H1 (cell line): Measurements from ENCODE around the gene SENP1. TPM values are rescaled to one million over a fixed set of nuclear protein-coding genes. Genes with fewer than 3 reads are reported as not detected.

Experiments used
- CTCF ChIA-PET: fragments of 300-600 bp; sonication (Branson Sonifier 250); formaldehyde crosslinking; loops from one replicate; lab custom pipeline; 2021; ENCODE audit not compliant: partially characterized antibody; lab: Charles Lee
- POLR2A ChIA-PET: fragments of 300-600 bp; sonication (Branson Sonifier 250); formaldehyde crosslinking; loops from one replicate; lab custom pipeline; 2021; ENCODE audit warnings: inconsistent platforms; ENCODE audit not compliant: partially characterized antibody; lab: Charles Lee
- DNase-seq, 2 experiments: peaks; one replicate each; pipeline versions ENCODE4 v3.0.0 to v3.0.0-alpha.2; 2010 to 2022; ENCODE audit warnings: low spot score in 2 of 2, low read depth in 1 of 2, mixed read lengths in 1 of 2
- FAIRE-seq: peaks from 2 replicates; lab custom pipeline; 2011; peaks lifted over from hg19 to GRCh38; lab: Jason Lieb, UNC
- H2AFZ ChIP-seq: 2 replicates; pipeline ENCODE4 v1.8.1; 2012; ENCODE audit warnings: low read length, inconsistent platforms
- H2AK5ac ChIP-seq: 2 replicates; pipeline ENCODE4 v1.6.1; 2013; ENCODE audit warnings: low read depth, low read length
- H2BK120ac ChIP-seq: replicated peaks from 2 replicates; pipeline ENCODE3; 2013; ENCODE audit warnings: low read depth, low read length, inconsistent platforms
- H2BK12ac ChIP-seq: 2 replicates; pipeline ENCODE4 v1.6.1; 2013; ENCODE audit warnings: low read depth, low read length
- H2BK15ac ChIP-seq: 2 replicates; pipeline ENCODE4 v1.6.1; 2013; ENCODE audit warnings: low read length
- H2BK20ac ChIP-seq: 2 replicates; pipeline ENCODE4 v1.6.1; 2013; ENCODE audit warnings: low read length
- H2BK5ac ChIP-seq: 2 replicates; pipeline ENCODE4 v1.6.1; 2013; ENCODE audit warnings: low read depth, low read length
- H3K14ac ChIP-seq: 2 replicates; pipeline ENCODE4 v1.6.1; 2013; ENCODE audit warnings: inconsistent platforms; ENCODE audit not compliant: insufficient read length
- H3K18ac ChIP-seq: 2 replicates; pipeline ENCODE4 v1.6.1; 2013; ENCODE audit warnings: low read length; ENCODE audit errors: extremely low read depth
- H3K23ac ChIP-seq: 2 replicates; pipeline ENCODE4 v1.6.1; 2013; ENCODE audit warnings: inconsistent platforms; ENCODE audit not compliant: insufficient read length
- H3K23me2 ChIP-seq: 2 replicates; pipeline ENCODE4 v1.6.1; 2013; ENCODE audit warnings: low read depth, low read length
- H3K27ac ChIP-seq: 2 replicates; pipeline ENCODE4 v1.6.1; 2011; ENCODE audit warnings: low read depth, low read length, inconsistent platforms
- H3K27me3 ChIP-seq, 4 experiments: replicated peaks in 1 of 4; 1 replicate in 1 of 4; 2 replicates in 3 of 4; pipeline versions ENCODE4 v1.6.1 to v1.8.1; 2011 to 2013; ENCODE audit warnings: low read length in 3 of 4, mild to moderate bottlenecking in 3 of 4, inconsistent platforms in 2 of 4, mixed read lengths in 2 of 4, moderate library complexity in 1 of 4; ENCODE audit not compliant: control insufficient read depth in 3 of 4, insufficient read depth in 3 of 4; ENCODE audit errors: extremely low read depth in 1 of 4
- H3K36me3 ChIP-seq, 4 experiments: 2 replicates each; pipeline versions ENCODE4 v1.6.1 to v1.8.1; 2011 to 2013; ENCODE audit warnings: mild to moderate bottlenecking in 4 of 4, low read length in 3 of 4, moderate library complexity in 2 of 4, control low read depth in 1 of 4, inconsistent platforms in 1 of 4; ENCODE audit not compliant: insufficient read depth in 4 of 4, control insufficient read depth in 2 of 4
- H3K4ac ChIP-seq: replicated peaks from 2 replicates; pipeline ENCODE3; 2013; ENCODE audit warnings: low read length, low read depth, mixed read lengths, inconsistent platforms; ENCODE audit not compliant: insufficient read length
- H3K4me1 ChIP-seq, 4 experiments: replicated peaks in 1 of 4; 1 replicate in 1 of 4; 2 replicates in 3 of 4; pipeline versions ENCODE4 v1.6.1 to v1.8.1; 2011 to 2013; ENCODE audit warnings: low read length in 3 of 4, inconsistent platforms in 2 of 4, mixed read lengths in 1 of 4; ENCODE audit not compliant: insufficient read depth in 4 of 4, control insufficient read depth in 3 of 4
- H3K4me2 ChIP-seq, 2 experiments: 2 replicates each; pipeline versions ENCODE4 v1.6.1 to v1.8.1; 2011 to 2013; ENCODE audit warnings: low read depth in 2 of 2, low read length in 2 of 2, control low read depth in 1 of 2, inconsistent platforms in 1 of 2, mild to moderate bottlenecking in 1 of 2; ENCODE audit not compliant: insufficient read depth in 1 of 2
- H3K4me3 ChIP-seq, 4 experiments: fragments of 200-600, 300-600 bp in 1 of 4; sonication (generic), shearing (Covaris generic), sonication (Bioruptor Twin) in 1 of 4; 2 replicates each; pipeline versions ENCODE4 v1.5.1 to v1.8.1; 2011 to 2016; ENCODE audit warnings: low read length in 4 of 4, low read depth in 3 of 4, control low read depth in 2 of 4, inconsistent platforms in 2 of 4, mild to moderate bottlenecking in 2 of 4, mixed read lengths in 1 of 4, moderate library complexity in 1 of 4; ENCODE audit not compliant: insufficient read depth in 2 of 4; ENCODE audit errors: extremely low read depth in 1 of 4
- H3K56ac ChIP-seq: replicated peaks from 2 replicates; pipeline ENCODE3; 2013; ENCODE audit warnings: low read depth, mild to moderate bottlenecking, mixed read lengths, low read length, inconsistent platforms; ENCODE audit not compliant: insufficient read length
- H3K79me1 ChIP-seq: 2 replicates; pipeline ENCODE4 v1.6.1; 2013; ENCODE audit warnings: low read depth, low read length, control low read depth
- H3K79me2 ChIP-seq, 2 experiments: 2 replicates each; pipeline versions ENCODE4 v1.6.1 to v1.8.1; 2012 to 2013; ENCODE audit warnings: low read length in 2 of 2, mild to moderate bottlenecking in 2 of 2, inconsistent platforms in 1 of 2; ENCODE audit not compliant: insufficient read depth in 2 of 2, control insufficient read depth in 1 of 2
- H3K9ac ChIP-seq, 4 experiments: replicated peaks in 1 of 4; 1 replicate in 1 of 4; 2 replicates in 3 of 4; pipeline versions ENCODE4 v1.6.1 to v1.8.1; 2011 to 2013; ENCODE audit warnings: low read depth in 3 of 4, low read length in 3 of 4, control low read depth in 2 of 4, mild to moderate bottlenecking in 2 of 4, moderate library complexity in 2 of 4, inconsistent platforms in 1 of 4; ENCODE audit errors: extremely low read depth in 1 of 4
- H3K9me3 ChIP-seq, 2 experiments: 2 replicates each; pipeline versions ENCODE4 v1.6.1 to v1.8.1; 2012 to 2013; ENCODE audit warnings: mild to moderate bottlenecking in 2 of 2, moderate library complexity in 2 of 2, control low read depth in 1 of 2, inconsistent platforms in 1 of 2, low read depth in 1 of 2, low read length in 1 of 2, mixed read lengths in 1 of 2; ENCODE audit not compliant: insufficient read depth in 2 of 2
- H4K20me1 ChIP-seq, 2 experiments: replicated peaks in 1 of 2; 2 replicates each; pipeline versions ENCODE3 to v1.8.1; 2011 to 2013; ENCODE audit warnings: inconsistent platforms in 2 of 2, low read length in 2 of 2, mild to moderate bottlenecking in 1 of 2; ENCODE audit not compliant: insufficient read depth in 2 of 2, control insufficient read depth in 1 of 2
- H4K5ac ChIP-seq: 2 replicates; pipeline ENCODE4 v1.6.1; 2013; ENCODE audit warnings: low read length, low read depth, mixed read lengths, inconsistent platforms; ENCODE audit not compliant: insufficient read length
- H4K8ac ChIP-seq: 2 replicates; pipeline ENCODE4 v1.8.0; 2013; ENCODE audit warnings: mild to moderate bottlenecking, moderate library complexity, low read length, inconsistent platforms; ENCODE audit not compliant: insufficient read depth; ENCODE audit errors: extremely low read depth
- H4K91ac ChIP-seq: replicated peaks from 2 replicates; pipeline ENCODE3; 2013; ENCODE audit warnings: low read length, mixed read lengths, inconsistent platforms; ENCODE audit not compliant: insufficient read length
- BCL11A ChIP-seq, 2 experiments: IDR thresholded peaks; one replicate each; pipeline ENCODE4 v1.6.1; 2011; ENCODE audit warnings: low read depth in 2 of 2, low read length in 2 of 2, mild to moderate bottlenecking in 2 of 2
- HDAC6 ChIP-seq: IDR thresholded peaks from one replicate; pipeline ENCODE4 v1.7.1; 2012; ENCODE audit warnings: low read depth, mild to moderate bottlenecking, inconsistent platforms, low read length, moderate library complexity
- PHF8 ChIP-seq: fragments of 200-600 bp; sonication (generic); conservative IDR thresholded peaks from 2 replicates; pipeline ENCODE4 v1.7.1; 2012; ENCODE audit warnings: low read depth, mild to moderate bottlenecking, inconsistent platforms, low read length, moderate library complexity
- TBP ChIP-seq: IDR thresholded peaks from 2 replicates; pipeline ENCODE4 v1.6.1; 2011; ENCODE audit warnings: low read depth, low read length, improper control_type of control experiment
- WGBS, 2 experiments: shearing (Covaris generic) in 1 of 2; methylation state at CpG; one replicate each; pipeline versions ENCODE4 v1.1.6 to v1.1.7; 2013 to 2015; ENCODE audit warnings: low lambda C conversion rate in 2 of 2, mixed read lengths in 2 of 2, inconsistent platforms in 1 of 2, low coverage in 1 of 2, missing lambda C conversion rate in 1 of 2; ENCODE audit not compliant: insufficient replicate concordance in 2 of 2, insufficient coverage in 1 of 2, insufficient read length in 1 of 2; ENCODE audit errors: extremely low coverage in 1 of 2, missing lambda C conversion rate in 1 of 2; 5-methylcytosine and 5-hydroxymethylcytosine counted together
- polyA plus RNA-seq, 7 experiments: library from polyadenylated mRNA; depleted of rRNA in 3 of 7; stranded (reverse) in 5 of 7; unstranded in 2 of 7; fragments of >200 nt in 5 of 7; fragments of 200-250 nt in 2 of 7; gene quantifications; 1 replicate in 5 of 7; 2 replicates in 1 of 7; 4 replicates in 1 of 7; pipeline versions ENCODE4 v1.2.1 to v1.2.3, GENCODE V29; 2011 to 2013; ENCODE audit warnings: missing spikeins in 2 of 7, mixed read lengths in 2 of 7
- total RNA-seq: library from RNA; stranded (reverse); fragmentation: NEBNext Ultra II Directional; extraction: Animal tissue kit (Norgen Biotek cat#: 25700); gene quantifications from 2 replicates; pipeline ENCODE4 v1.2.1, GENCODE V29; 2021
- TF ChIP-seq, protein P1 (sequence below): IDR thresholded peaks from 2 replicates; pipeline ENCODE4 v1.6.1; 2012; ENCODE audit warnings: low read length, inconsistent platforms
- TF ChIP-seq, protein P2 (sequence below): IDR thresholded peaks from 2 replicates; pipeline ENCODE4 v1.6.1; 2011; ENCODE audit warnings: low read depth, mild to moderate bottlenecking, low read length; ENCODE audit not compliant: insufficient read depth

SENP1 gene
- total and polyA plus RNA-seq, 2 of the 8 experiments (the other 6 are each of a cell fraction or from before 2014, with no cell fraction given): 14.2 to 31.5 TPM

DNA sequence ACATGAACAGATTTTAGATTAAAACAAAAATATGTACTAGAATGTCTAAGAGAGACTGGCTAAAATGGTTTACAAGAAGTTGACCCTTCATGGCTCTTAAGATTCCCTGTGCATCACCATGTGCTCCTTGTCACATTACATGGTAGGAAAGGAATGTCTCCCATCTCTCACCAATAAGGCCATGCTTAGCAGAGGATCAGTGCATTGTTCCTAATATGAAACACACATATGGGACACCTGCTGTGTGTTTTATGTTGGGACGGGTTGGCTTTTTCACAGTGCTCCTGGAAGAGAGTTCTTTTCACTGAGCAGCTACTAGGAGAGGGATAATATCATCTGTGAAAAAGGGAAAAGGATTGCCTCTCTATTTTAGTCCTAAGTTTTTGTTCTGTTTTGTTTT, 22.9 kb upstream of the SENP1 start:
- Histone ChIP-seq H2AK5ac (no peak overlapping the region), H3K18ac (no peak overlapping the region), H3K56ac (no peak overlapping the region), H2BK5ac (no peak overlapping the region), H4K20me1 (peaks cover 0 to 5% of the 10 kb centered on the region in 2 experiments), H3K4me1 (no peaks in the 10 kb centered on the region), H3K14ac (no peak overlapping the region), H4K8ac (no peak overlapping the region), H4K91ac (no peak overlapping the region), H3K79me2 (0 out of 4 replicates have a peak, but pooled peaks cover 0 to 2% of the 10 kb centered on the region in 2 experiments), H4K5ac (no peak overlapping the region), H3K79me1 (no peaks in the 10 kb centered on the region), H3K9ac (no peak overlapping the region), H3K23ac (no peak overlapping the region), H2AFZ (no peak overlapping the region), H2BK12ac (no peak overlapping the region), H3K23me2 (no peaks in the 10 kb centered on the region), H3K4me3 (no peak overlapping the region), H3K27me3 (no peaks in the 10 kb centered on the region), H3K9me3 (no peaks in the 10 kb centered on the region), H2BK20ac (no peak overlapping the region), H3K4ac (no peak overlapping the region), H2BK15ac (no peak overlapping the region), H3K36me3 (peaks cover 9 to 89% (median 61%) of the 10 kb centered on the region in 4 experiments), H3K27ac (no peak overlapping the region), H3K4me2 (no peak overlapping the region), H2BK120ac (no peak overlapping the region)
- DNase-seq (no peak), FAIRE-seq (no peak)
- CTCF ChIA-PET: interaction anchor here (0.9 to 1.5 kb wide), 3 partner anchors 9 to 36 kb away, joined by 3 to 5 read pairs (median 5); no protein-coding TSS in a partner anchor
- 94% methylated on average over 1 of the region's 1 CpG; no CpG with 5 or more reads in 1 of the 2 experiments for WGBS, 2 experiments
- POLR2A ChIA-PET: interaction anchor here (1.0 kb wide), 1 partner anchor 16 kb away, joined by 3 read pairs; no protein-coding TSS in a partner anchor
- no peak for TF ChIP-seq TBP
- TF ChIP-seq, protein P1, sequence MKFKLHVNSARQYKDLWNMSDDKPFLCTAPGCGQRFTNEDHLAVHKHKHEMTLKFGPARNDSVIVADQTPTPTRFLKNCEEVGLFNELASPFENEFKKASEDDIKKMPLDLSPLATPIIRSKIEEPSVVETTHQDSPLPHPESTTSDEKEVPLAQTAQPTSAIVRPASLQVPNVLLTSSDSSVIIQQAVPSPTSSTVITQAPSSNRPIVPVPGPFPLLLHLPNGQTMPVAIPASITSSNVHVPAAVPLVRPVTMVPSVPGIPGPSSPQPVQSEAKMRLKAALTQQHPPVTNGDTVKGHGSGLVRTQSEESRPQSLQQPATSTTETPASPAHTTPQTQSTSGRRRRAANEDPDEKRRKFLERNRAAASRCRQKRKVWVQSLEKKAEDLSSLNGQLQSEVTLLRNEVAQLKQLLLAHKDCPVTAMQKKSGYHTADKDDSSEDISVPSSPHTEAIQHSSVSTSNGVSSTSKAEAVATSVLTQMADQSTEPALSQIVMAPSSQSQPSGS: no peak
- TF ChIP-seq, protein P2, sequence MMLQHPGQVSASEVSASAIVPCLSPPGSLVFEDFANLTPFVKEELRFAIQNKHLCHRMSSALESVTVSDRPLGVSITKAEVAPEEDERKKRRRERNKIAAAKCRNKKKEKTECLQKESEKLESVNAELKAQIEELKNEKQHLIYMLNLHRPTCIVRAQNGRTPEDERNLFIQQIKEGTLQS: no peak
- TF ChIP-seq HDAC6: no peak
- TF ChIP-seq BCL11A (IDR thresholded peaks at IDR 0.05; ENCODE audit: low read depth in 2 of 2, low read length in 2 of 2): no peak
- TF ChIP-seq PHF8: no peak
